Hepatocyte (in vitro differentiated cells): ENCODE measurements around the gene KHDC1L.

Source experiments
- CTCF ChIP-seq: fragments of 200-600 bp; sonication (generic); IDR thresholded peaks from 2 replicates; pipeline ENCODE4 v1.5.1; 2016; ENCODE audit warnings: antibody characterized with exemption, mild to moderate bottlenecking; ENCODE audit not compliant: poor library complexity
- EZH2 ChIP-seq: fragments of 200-600 bp; sonication (generic); IDR thresholded peaks from 2 replicates; pipeline ENCODE4 v1.6.1; 2016; ENCODE audit warnings: antibody characterized with exemption, mild to moderate bottlenecking, borderline replicate concordance
- EZH2phosphoT487 ChIP-seq: fragments of 200-600 bp; sonication (generic); IDR thresholded peaks from one replicate; pipeline ENCODE4 v1.6.1; 2018; ENCODE audit warnings: antibody characterized with exemption, mild to moderate bottlenecking, low read depth, moderate library complexity; ENCODE audit not compliant: unreplicated experiment, severe bottlenecking

DNA sequence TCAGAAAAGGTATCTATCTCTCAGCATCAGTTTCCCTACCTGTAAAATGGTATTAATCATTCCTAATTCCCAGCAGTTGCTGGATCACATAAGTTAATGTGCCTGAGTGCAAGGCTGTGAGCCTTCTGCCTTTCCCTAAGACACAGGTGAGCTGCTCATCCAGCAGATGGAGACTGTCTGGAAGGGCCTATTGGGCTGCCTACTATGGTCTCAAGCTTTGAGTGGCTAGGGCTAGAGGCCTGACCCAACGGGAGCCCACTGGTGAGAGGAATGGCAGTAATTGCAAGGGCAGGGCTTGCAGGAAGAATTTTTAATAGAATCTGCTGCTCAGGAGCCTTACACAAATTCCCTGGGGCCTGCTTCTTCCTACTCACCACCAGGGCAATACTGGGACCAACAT lies 33.4 kb upstream of the KHDC1L start:
- TF ChIP-seq CTCF (no peak), EZH2 (no peak), EZH2phosphoT487 (no peak)
